ENCODE results near the gene MRPS18A. TPM values are rescaled to one million over a fixed set of nuclear protein-coding genes. Genes with fewer than 3 reads are reported as not detected.
A peak's percentile ranks its signal among the peaks of the same experiment; 100 is the strongest.

Gene MRPS18A
- total and polyA plus RNA-seq, 2 of the 13 experiments (the other 11 are each of a cell fraction or from before 2014, with no cell fraction given) = 87.8 to 89.1 TPM

DNA sequence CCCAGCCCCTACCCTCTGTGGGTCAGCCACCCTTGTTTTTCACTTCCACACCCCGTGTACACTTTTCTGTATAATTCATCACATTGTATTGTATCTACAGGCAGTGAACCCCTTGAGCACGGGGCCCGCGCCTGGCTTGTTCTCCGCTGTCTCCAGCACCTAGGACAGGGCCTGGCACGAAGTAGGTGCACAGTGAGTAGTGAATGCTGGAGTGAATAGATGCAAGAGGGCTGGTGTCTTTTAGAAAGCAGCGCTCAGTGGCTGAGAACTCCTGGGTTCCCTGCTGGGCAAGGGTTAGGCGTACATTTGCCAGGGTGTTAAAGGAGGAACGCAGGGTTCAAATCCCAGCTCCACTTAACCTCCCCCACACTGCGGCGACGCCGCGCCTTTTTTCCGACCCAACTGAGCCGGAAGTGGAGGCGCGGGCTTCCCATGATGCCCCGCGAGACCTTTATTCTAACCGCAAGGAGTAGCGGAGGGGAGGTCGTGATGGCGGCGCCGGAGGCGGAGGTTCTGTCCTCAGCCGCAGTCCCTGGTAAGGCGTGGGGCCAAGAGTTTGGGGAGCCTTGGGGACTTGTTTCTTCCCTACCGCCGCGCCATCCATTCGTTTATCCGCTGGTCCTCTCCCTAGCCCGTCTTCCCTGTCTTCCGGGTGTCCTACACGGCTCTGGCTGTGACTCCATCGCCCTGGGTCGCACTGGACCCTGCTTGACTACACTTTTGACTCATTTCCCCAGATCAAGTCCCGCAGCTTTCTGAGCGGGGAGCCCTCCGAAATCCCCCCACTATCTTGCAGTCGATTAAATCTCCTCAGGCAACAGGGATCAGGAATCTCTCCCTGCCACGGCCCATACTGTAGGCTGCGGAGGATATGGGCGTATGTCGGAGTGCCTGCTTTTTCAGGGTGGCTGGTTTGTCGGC, 51.9 kb downstream of the MRPS18A start, which contains the start of gene MAD2L1BP (continued):
- TF ChIP-seq ZNF274 (CRISPR knock-in tag; IDR thresholded peaks at IDR 0.05) (peak; percentile 92), ZNF792 (CRISPR knock-in tag; IDR thresholded peaks at IDR 0.05) (peak; percentile 96), SUZ12 (IDR thresholded peaks at IDR 0.05; ENCODE audit: low read depth, low read length) (peak; percentile 63), NRL (CRISPR knock-in tag; IDR thresholded peaks at IDR 0.05; ENCODE audit: borderline replicate concordance) (peak; percentile 98), RFXANK (CRISPR knock-in tag; IDR thresholded peaks at IDR 0.05) (no peak), REPIN1 (CRISPR knock-in tag; IDR thresholded peaks at IDR 0.05; ENCODE audit: borderline replicate concordance, low read depth) (peak; percentile 23), PRMT3 (CRISPR knock-in tag; IDR thresholded peaks at IDR 0.05; ENCODE audit: borderline replicate concordance, low read depth) (no peak), TRIM24 (CRISPR knock-in tag; IDR thresholded peaks at IDR 0.05) (no peak), HNRNPK (IDR thresholded peaks at IDR 0.05; ENCODE audit: low read depth, low read length, poor library complexity, severe bottlenecking) (no peak), ZFP37 (CRISPR knock-in tag; IDR thresholded peaks at IDR 0.05; ENCODE audit: borderline replicate concordance) (0 out of 2 replicates have a peak, but pooled peaks have one; percentile 48), DNMT3B (CRISPR knock-in tag; conservative IDR thresholded peaks at IDR 0.05) (no peak), ZNF883 (CRISPR knock-in tag; IDR thresholded peaks at IDR 0.05; ENCODE audit: not compliant biosample characterization) (peak; percentile 79), TOPORS (CRISPR knock-in tag; IDR thresholded peaks at IDR 0.05) (peak; percentile 71; the same call in 1 of the 2 replicates), ZMYM3 (CRISPR knock-in tag; IDR thresholded peaks at IDR 0.05) (peak; percentile 67; the same call in 1 of the 2 replicates), ZBTB7A (CRISPR knock-in tag; IDR thresholded peaks at IDR 0.05) (peak; percentile 85; the same call in 1 of the 2 replicates), SKI (IDR thresholded peaks at IDR 0.05; ENCODE audit: partially characterized antibody) (no peak), FOXA3 (CRISPR knock-in tag; IDR thresholded peaks at IDR 0.05) (peak; percentile 53), NAIF1 (CRISPR knock-in tag; IDR thresholded peaks at IDR 0.05; ENCODE audit: borderline replicate concordance) (peak; percentile 90), FOXO1 (CRISPR knock-in tag; IDR thresholded peaks at IDR 0.05) (peak; percentile 8; the same call in 1 of the 2 replicates), SMAD1 (CRISPR knock-in tag; IDR thresholded peaks at IDR 0.05; ENCODE audit: borderline replicate concordance, low read depth) (no peak), ZNF737 (CRISPR knock-in tag; IDR thresholded peaks at IDR 0.05; ENCODE audit: borderline replicate concordance) (peak; percentile 62; the same call in 1 of the 2 replicates)
- TF ChIP-seq, protein P1, sequence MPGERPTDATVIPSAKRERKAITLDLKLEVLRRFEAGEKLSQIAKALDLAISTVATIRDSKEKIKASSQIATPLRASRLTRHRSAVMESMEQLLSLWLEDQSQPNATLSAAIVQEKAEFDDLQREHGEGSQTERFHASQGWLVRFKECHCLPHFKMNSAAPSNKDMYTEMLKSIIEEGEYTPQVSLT (CRISPR knock-in tag; IDR thresholded peaks at IDR 0.05; ENCODE audit: borderline replicate concordance, low read depth) = 0 out of 2 replicates have a peak, but pooled peaks have one; percentile 24
- TF ChIP-seq, protein P2, sequence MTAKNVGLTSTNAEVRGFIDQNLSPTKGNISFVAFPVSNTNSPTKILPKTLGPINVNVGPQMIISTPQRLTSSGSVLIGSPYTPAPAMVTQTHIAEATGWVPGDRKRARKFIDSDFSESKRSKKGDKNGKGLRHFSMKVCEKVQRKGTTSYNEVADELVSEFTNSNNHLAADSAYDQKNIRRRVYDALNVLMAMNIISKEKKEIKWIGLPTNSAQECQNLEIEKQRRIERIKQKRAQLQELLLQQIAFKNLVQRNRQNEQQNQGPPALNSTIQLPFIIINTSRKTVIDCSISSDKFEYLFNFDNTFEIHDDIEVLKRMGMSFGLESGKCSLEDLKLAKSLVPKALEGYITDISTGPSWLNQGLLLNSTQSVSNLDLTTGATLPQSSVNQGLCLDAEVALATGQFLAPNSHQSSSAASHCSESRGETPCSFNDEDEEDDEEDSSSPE (CRISPR knock-in tag; IDR thresholded peaks at IDR 0.05) = peak; percentile 94
- TF ChIP-seq, protein P3, sequence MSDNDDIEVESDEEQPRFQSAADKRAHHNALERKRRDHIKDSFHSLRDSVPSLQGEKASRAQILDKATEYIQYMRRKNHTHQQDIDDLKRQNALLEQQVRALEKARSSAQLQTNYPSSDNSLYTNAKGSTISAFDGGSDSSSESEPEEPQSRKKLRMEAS (IDR thresholded peaks at IDR 0.05) = peak; percentile 93
- TF ChIP-seq, protein P4, sequence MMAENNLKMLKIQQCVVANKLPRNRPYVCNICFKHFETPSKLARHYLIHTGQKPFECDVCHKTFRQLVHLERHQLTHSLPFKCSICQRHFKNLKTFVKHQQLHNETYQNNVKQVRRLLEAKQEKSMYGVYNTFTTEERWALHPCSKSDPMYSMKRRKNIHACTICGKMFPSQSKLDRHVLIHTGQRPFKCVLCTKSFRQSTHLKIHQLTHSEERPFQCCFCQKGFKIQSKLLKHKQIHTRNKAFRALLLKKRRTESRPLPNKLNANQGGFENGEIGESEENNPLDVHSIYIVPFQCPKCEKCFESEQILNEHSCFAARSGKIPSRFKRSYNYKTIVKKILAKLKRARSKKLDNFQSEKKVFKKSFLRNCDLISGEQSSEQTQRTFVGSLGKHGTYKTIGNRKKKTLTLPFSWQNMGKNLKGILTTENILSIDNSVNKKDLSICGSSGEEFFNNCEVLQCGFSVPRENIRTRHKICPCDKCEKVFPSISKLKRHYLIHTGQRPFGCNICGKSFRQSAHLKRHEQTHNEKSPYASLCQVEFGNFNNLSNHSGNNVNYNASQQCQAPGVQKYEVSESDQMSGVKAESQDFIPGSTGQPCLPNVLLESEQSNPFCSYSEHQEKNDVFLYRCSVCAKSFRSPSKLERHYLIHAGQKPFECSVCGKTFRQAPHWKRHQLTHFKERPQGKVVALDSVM (CRISPR knock-in tag; IDR thresholded peaks at IDR 0.05) = peak; percentile 86

All from HepG2 (cell line).